Fibroblast of the aortic adventitia (primary cell): ENCODE data around the gene IKBIP. TPM values are rescaled to one million over a fixed set of nuclear protein-coding genes. Genes with fewer than 3 reads are reported as not detected.
"Not testable (repeated sequence)": the region's sequence is repeated elsewhere in the genome, so short reads cannot be mapped to it uniquely, and the experiment has no call there.

ENCODE experiments used
- DNase-seq: peaks from one replicate; pipeline ENCODE4 v3.0.0-alpha.2; 2010; ENCODE audit warnings: low read depth
- H3K4me3 ChIP-seq: 2 replicates; pipeline ENCODE4 v1.5.1; 2011; ENCODE audit warnings: low read depth, mild to moderate bottlenecking, control low read depth, low read length, moderate library complexity
- CTCF ChIP-seq: IDR thresholded peaks from 2 replicates; pipeline ENCODE4 v1.5.1; 2011; ENCODE audit warnings: mild to moderate bottlenecking, low read length, control low read depth, inconsistent platforms; ENCODE audit not compliant: insufficient read depth
- total RNA-seq: library from RNA; depleted of rRNA; stranded (reverse); fragments of >200 nt; gene quantifications from 2 replicates; pipeline ENCODE4 v1.2.3, GENCODE V29; 2012; ENCODE audit warnings: low replicate concordance

Gene IKBIP
- total RNA-seq, 1 donor = 67.4 TPM

DNA sequence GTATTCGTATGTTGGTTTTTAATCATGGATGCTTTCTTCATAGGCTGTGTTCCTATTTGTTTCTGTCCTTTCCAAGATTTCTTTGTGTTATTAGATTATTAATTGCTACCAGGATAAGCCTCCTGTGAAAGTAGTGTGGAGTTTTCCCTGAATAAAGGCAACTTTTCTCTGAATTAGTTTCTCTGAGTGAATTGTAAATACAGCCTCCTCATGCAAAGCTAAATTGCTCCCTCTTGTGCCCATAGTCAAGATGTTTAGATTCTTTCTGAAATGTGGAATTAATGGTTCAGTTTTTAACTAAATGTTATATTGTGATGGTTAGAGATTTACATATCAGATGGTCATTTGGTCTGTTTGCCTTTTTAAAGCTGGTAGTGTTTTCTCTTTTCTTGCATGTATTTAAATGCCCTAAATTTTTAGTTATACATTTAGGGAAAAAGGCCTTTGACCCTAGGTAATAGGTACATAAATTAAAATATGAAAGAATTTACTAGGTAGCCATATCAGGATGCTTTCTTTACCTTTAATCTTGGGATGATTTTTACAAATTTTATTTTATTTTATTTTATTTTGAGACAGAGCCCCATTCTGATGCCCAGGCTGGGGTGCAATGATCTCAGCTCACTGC, 9.4 kb upstream of the IKBIP start:
- TF ChIP-seq CTCF = peak; percentile 63
- H3K4me3 ChIP-seq = no peak overlapping the region
- peak; percentile 80 for DNase-seq

DNA sequence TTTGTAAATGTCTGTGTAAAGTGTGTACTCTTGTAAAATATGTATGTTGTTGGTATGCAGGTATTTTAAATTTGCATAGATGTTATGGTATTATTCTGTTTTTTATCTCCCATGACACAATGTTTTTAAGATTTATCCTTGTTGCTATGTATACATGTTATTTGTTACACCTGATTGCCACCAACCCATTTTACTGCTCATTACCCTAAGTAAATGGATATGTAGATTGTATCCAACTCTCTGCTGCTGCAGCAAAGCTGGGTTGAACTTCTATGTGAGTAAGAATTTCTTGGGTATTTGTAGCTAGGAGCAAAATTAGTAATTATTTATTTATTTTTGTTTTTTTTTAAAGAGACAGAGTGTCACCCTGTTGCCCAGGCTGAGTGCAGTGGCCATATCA, 6.7 kb upstream of the IKBIP start:
- no peak for TF ChIP-seq CTCF
- H3K4me3 ChIP-seq = no peak overlapping the region
- no peak for DNase-seq

DNA sequence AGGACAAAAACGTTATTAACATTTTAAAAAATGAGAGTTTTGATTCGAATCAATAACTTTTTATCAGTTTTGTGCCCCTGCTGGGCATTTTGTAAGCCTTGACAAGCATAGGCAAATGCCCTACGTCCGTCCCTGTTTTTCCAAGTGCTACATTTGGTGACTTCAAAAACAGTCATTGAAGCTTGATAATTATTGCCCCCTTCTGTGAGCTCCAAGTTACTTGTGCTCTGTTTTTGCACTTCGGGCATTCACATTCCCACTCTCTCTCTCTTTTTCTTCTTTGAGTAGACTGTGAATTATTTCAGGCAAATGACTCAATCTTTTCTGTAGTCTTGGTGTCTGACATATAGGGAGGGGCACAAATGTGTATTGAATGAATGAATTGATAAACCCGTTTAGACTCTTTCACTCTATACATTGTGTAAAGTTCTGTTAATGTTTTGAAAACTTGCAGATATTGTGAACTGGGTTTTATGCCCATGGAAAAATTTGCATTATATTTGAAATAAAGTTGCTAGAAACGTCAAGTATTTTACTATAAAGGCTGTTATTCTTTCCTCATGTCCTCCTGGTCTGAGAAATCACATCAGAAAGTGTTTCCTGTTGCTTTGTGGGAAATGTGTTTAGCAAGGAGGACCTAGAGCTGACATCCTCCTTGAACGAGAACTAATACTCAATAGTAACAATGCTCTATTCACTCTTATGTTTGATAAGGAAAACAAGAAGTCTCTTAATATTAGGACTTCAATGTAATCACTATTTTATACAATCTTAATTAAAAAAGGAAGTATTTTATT, 1.9 kb upstream of the IKBIP start:
- peak overlapping the region; percentile 92 for H3K4me3 ChIP-seq
- TF ChIP-seq CTCF = no peak
- peak; percentile 28 for DNase-seq

GRCh38 chr12:98645572-98646067, 1.0 kb upstream of the IKBIP start:
- peak; percentile 16 for DNase-seq
- no peak for TF ChIP-seq CTCF
- H3K4me3 ChIP-seq = peak overlapping the region; percentile 92

- peak; percentile 20 for TF ChIP-seq CTCF
- DNase-seq = no peak
- peak overlapping the region; percentile 92 for H3K4me3 ChIP-seq
Measured at GRCh38 chr12:98644433-98644711, 216 bp downstream of the IKBIP start.

DNA sequence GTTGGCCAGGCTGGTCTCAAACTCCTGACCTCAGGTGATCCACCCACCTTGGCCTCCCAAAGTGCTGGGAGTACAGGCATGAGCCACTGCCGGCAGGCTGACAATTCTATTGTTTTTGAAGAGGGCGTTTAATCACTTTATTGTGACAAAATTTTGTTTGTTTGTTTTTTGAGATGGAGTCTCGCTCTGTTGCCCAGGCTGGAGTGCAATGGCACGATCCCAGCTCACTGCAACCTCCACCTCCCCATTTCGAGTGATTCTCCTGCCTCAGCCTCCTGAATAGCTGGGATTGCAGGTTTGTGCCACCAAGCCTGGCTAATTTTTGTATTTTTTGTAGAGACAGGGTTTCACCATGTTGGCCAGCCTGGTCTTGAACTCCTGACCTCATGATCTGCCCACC, 1.8 kb downstream of the IKBIP start:
- DNase-seq = not testable (repeated sequence)
- H3K4me3 ChIP-seq = peak overlapping the region; percentile 22

DNA sequence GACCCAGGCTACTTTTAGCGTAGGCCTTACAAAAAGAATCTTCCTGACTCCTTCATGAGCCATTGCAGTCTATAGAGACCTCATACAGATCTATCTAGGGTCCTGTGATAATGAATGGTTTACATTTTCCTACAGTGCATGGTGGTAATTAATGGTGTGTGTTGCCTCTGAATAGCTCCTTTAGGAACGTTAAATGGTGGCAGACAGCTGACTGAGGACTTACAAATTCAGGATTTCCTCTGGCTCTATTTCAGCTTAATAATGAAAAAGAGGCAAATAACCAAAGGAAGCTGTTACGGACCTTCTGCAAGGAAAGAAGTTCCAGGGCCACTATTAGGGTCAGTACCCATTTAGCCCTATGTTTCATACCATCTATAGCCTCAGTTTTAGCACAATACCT, 5.1 kb downstream of the IKBIP start:
- DNase-seq = no peak
- no peak for TF ChIP-seq CTCF
- no peak overlapping the region for H3K4me3 ChIP-seq
